Mesenchymal stem cell (in vitro differentiated cells and primary cell): ENCODE data around the gene PLCB1.

Source experiments
- DNase-seq: peaks from one replicate; pipeline ENCODE4 v3.0.0-alpha.2; 2013
- H2AFZ ChIP-seq: one replicate; pipeline ENCODE4 v1.6.1; 2013; ENCODE audit warnings: low read depth, mild to moderate bottlenecking, control low read depth, inconsistent platforms, low read length, moderate library complexity
- H2AK5ac ChIP-seq: 2 replicates; pipeline ENCODE4 v1.6.1; 2013; ENCODE audit warnings: low read length, moderate library complexity, mild to moderate bottlenecking, inconsistent platforms; ENCODE audit not compliant: severe bottlenecking
- H2BK120ac ChIP-seq: one replicate; pipeline ENCODE4 v1.6.1; 2013; ENCODE audit warnings: low read depth, mild to moderate bottlenecking, inconsistent platforms, low read length, moderate library complexity
- H2BK12ac ChIP-seq, 2 experiments: one replicate each; pipeline ENCODE4 v1.6.1; 2013; ENCODE audit warnings: inconsistent platforms in 2 of 2, low read length in 2 of 2, mild to moderate bottlenecking in 2 of 2, moderate library complexity in 2 of 2, control low read depth in 1 of 2
- H2BK15ac ChIP-seq: one replicate; pipeline ENCODE4 v1.6.1; 2013; ENCODE audit warnings: mild to moderate bottlenecking, low read depth, inconsistent platforms; ENCODE audit not compliant: poor library complexity, severe bottlenecking
- H2BK5ac ChIP-seq: 2 replicates; pipeline ENCODE4 v1.6.1; 2013; ENCODE audit warnings: low read depth, mild to moderate bottlenecking, low read length, control low read depth, inconsistent platforms; ENCODE audit not compliant: poor library complexity, severe bottlenecking
- H3K14ac ChIP-seq, 2 experiments: one replicate each; pipeline ENCODE4 v1.6.1; 2013; ENCODE audit warnings: inconsistent platforms in 2 of 2, low read length in 2 of 2, control low read depth in 1 of 2, mild to moderate bottlenecking in 1 of 2, moderate library complexity in 1 of 2
- H3K18ac ChIP-seq, 2 experiments: one replicate each; pipeline ENCODE4 v1.6.1; 2013; ENCODE audit warnings: inconsistent platforms in 2 of 2, low read length in 2 of 2, control low read depth in 1 of 2, low read depth in 1 of 2, mild to moderate bottlenecking in 1 of 2
- H3K23ac ChIP-seq, 2 experiments: one replicate each; pipeline ENCODE4 v1.6.1; 2013; ENCODE audit warnings: inconsistent platforms in 2 of 2, low read length in 2 of 2, mild to moderate bottlenecking in 2 of 2, moderate library complexity in 2 of 2, control low read depth in 1 of 2
- H3K27ac ChIP-seq: 2 replicates; pipeline ENCODE4 v1.5.1; 2013; ENCODE audit warnings: mild to moderate bottlenecking, moderate library complexity, low read length, control low read depth, inconsistent platforms; ENCODE audit not compliant: poor library complexity, severe bottlenecking
- H3K27me3 ChIP-seq, 2 experiments: 2 replicates each; pipeline versions ENCODE4 v1.6.1 to v1.7.0; 2013; ENCODE audit warnings: low read length in 2 of 2, mild to moderate bottlenecking in 2 of 2, moderate library complexity in 2 of 2, control low read depth in 1 of 2, inconsistent platforms in 1 of 2; ENCODE audit not compliant: control insufficient read depth in 1 of 2, insufficient read depth in 1 of 2
- H3K36me3 ChIP-seq, 2 experiments: 2 replicates each; pipeline versions ENCODE4 v1.6.1 to v1.7.0; 2013; ENCODE audit warnings: low read length in 2 of 2, control low read depth in 1 of 2, inconsistent platforms in 1 of 2, low read depth in 1 of 2, mild to moderate bottlenecking in 1 of 2; ENCODE audit not compliant: insufficient read depth in 2 of 2, control insufficient read depth in 1 of 2
- H3K4ac ChIP-seq, 2 experiments: one replicate each; pipeline ENCODE4 v1.6.1; 2013; ENCODE audit warnings: inconsistent platforms in 2 of 2, low read length in 2 of 2, mild to moderate bottlenecking in 2 of 2, moderate library complexity in 2 of 2, control low read depth in 1 of 2, low read depth in 1 of 2
- H3K4me1 ChIP-seq: 2 replicates; pipeline ENCODE4 v1.6.1; 2013; ENCODE audit warnings: low read depth, low read length, control low read depth; ENCODE audit not compliant: control insufficient read depth, insufficient read depth
- H3K4me2 ChIP-seq: 2 replicates; pipeline ENCODE4 v1.6.1; 2013; ENCODE audit warnings: low read length, mild to moderate bottlenecking, inconsistent platforms; ENCODE audit not compliant: poor library complexity, severe bottlenecking
- H3K4me3 ChIP-seq, 2 experiments: 2 replicates each; pipeline versions ENCODE4 v1.5.1 to v1.7.0; 2013; ENCODE audit warnings: low read length in 2 of 2, mild to moderate bottlenecking in 2 of 2, control low read depth in 1 of 2, low read depth in 1 of 2; ENCODE audit not compliant: insufficient read depth in 1 of 2
- H3K79me1 ChIP-seq: replicated peaks from 2 replicates; pipeline ENCODE4 v1.6.1; 2013; ENCODE audit warnings: mild to moderate bottlenecking, control low read depth, low read length, inconsistent platforms; ENCODE audit not compliant: poor library complexity, severe bottlenecking
- H3K9ac ChIP-seq: 2 replicates; pipeline ENCODE4 v1.7.0; 2013; ENCODE audit warnings: mild to moderate bottlenecking, low read length, moderate library complexity
- H3K9me3 ChIP-seq: 2 replicates; pipeline ENCODE4 v1.7.0; 2013; ENCODE audit warnings: mild to moderate bottlenecking, low read length; ENCODE audit not compliant: control insufficient read depth
- H4K8ac ChIP-seq: one replicate; pipeline ENCODE4 v1.6.1; 2013; ENCODE audit warnings: inconsistent platforms, mild to moderate bottlenecking, low read length, moderate library complexity
- H4K91ac ChIP-seq: one replicate; pipeline ENCODE4 v1.6.1; 2013; ENCODE audit warnings: mild to moderate bottlenecking, low read length, inconsistent platforms
- WGBS: methylation state at CpG from one replicate; pipeline ENCODE4 v1.1.7; 2013; ENCODE audit warnings: mixed read lengths; 5-methylcytosine and 5-hydroxymethylcytosine counted together

Gene PLCB1

GRCh38 chr20:8917084-8917483 lies 785.0 kb downstream of the PLCB1 start:
- H2BK12ac ChIP-seq = no peak overlapping the region
- no peaks in the 10 kb centered on the region for H3K4me1 ChIP-seq
- no peak overlapping the region for H2BK120ac ChIP-seq
- no peak overlapping the region for H4K91ac ChIP-seq
- H3K9ac ChIP-seq = no peak overlapping the region
- H3K27me3 ChIP-seq = peaks cover 0 to 4% of the 10 kb centered on the region in 2 experiments
- H3K4me3 ChIP-seq = no peak overlapping the region
- no peak overlapping the region for H3K18ac ChIP-seq
- H2BK15ac ChIP-seq = no peak overlapping the region
- H2AK5ac ChIP-seq = no peak overlapping the region
- no peak overlapping the region for H4K8ac ChIP-seq
- no peak overlapping the region for H3K4ac ChIP-seq
- H3K23ac ChIP-seq = no peak overlapping the region
- peaks cover 5% of the 10 kb centered on the region for H3K9me3 ChIP-seq
- H3K79me1 ChIP-seq = no peaks in the 10 kb centered on the region
- no peak overlapping the region for H2BK5ac ChIP-seq
- peaks cover 0 to 4% of the 10 kb centered on the region in 2 experiments for H3K36me3 ChIP-seq
- H3K27ac ChIP-seq = no peak overlapping the region
- no peak for DNase-seq
- no peak overlapping the region for H2AFZ ChIP-seq
- no peak overlapping the region for H3K4me2 ChIP-seq
- no peak overlapping the region for H3K14ac ChIP-seq

DNA sequence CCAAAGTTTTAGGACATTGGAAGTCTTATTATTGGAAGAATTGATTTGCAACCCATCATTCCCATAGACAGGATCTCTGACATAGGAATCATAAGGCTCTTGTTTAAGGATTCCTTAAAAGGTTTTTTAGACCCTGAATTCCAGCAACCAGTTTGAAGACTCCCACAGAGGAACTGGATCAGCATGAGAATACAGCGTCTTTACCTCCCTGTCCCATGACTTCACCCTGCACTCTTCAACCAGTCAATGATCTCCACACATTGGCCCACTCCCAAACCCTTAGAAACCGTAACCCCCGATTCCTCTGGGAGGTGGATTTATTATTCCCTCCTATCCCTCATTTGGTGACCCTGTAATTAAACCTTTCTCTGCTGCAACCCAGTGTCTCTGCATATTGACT lies 786.1 kb downstream of the PLCB1 start:
- H3K9me3 ChIP-seq = peaks cover 5% of the 10 kb centered on the region
- DNase-seq = no peak
- H3K4ac ChIP-seq = no peak overlapping the region
- H3K27me3 ChIP-seq = peaks cover 0 to 4% of the 10 kb centered on the region in 2 experiments
- no peak overlapping the region for H2BK12ac ChIP-seq
- no peak overlapping the region for H4K8ac ChIP-seq
- H2BK15ac ChIP-seq = no peak overlapping the region
- no peak overlapping the region for H3K27ac ChIP-seq
- H3K4me1 ChIP-seq = no peaks in the 10 kb centered on the region
- H2BK120ac ChIP-seq = no peak overlapping the region
- peaks cover 0 to 4% of the 10 kb centered on the region in 2 experiments for H3K36me3 ChIP-seq
- no peak overlapping the region for H2BK5ac ChIP-seq
- H3K14ac ChIP-seq = no peak overlapping the region
- peak overlapping the region; percentile 38 for H2AK5ac ChIP-seq
- H3K9ac ChIP-seq = no peak overlapping the region
- H3K18ac ChIP-seq = no peak overlapping the region
- 80% methylated on average over 3 of the region's 3 CpGs for WGBS
- H3K23ac ChIP-seq = no peak overlapping the region
- no peak overlapping the region for H3K4me2 ChIP-seq
- no peak overlapping the region for H2AFZ ChIP-seq
- no peak overlapping the region for H3K4me3 ChIP-seq
- H3K79me1 ChIP-seq = no peaks in the 10 kb centered on the region
- H4K91ac ChIP-seq = no peak overlapping the region

DNA sequence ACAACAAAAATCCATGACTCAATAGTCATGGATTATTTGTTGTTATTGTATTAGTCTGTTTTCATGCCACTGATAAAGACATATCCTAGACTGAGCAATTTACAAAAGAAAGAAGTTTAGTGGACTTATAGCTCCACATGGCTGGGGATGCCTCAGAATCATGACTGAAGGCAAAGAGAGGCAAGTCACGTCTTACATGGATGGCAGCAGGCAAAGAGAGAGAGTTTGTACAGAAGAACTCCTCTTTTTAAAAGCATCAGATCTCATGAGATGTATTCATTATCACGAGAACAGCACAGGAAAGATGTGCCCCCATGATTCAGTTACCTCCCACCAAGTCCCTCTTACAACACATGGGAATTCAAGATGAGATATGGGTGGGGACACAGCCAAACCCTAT lies 792.5 kb downstream of the PLCB1 start:
- Histone ChIP-seq H3K4me2 (no peak overlapping the region), H3K36me3 (no peaks in the 10 kb centered on the region), H3K9me3 (no peaks in the 10 kb centered on the region), H3K4ac (no peak overlapping the region), H2BK5ac (no peak overlapping the region), H3K23ac (no peak overlapping the region), H2AFZ (no peak overlapping the region), H3K27ac (no peak overlapping the region), H4K91ac (no peak overlapping the region), H4K8ac (no peak overlapping the region), H3K4me1 (no peaks in the 10 kb centered on the region), H2BK15ac (no peak overlapping the region), H3K4me3 (no peak overlapping the region), H3K18ac (no peak overlapping the region), H2BK120ac (no peak overlapping the region), H2AK5ac (no peak overlapping the region), H3K14ac (no peak overlapping the region), H3K9ac (no peak overlapping the region), H2BK12ac (no peak overlapping the region), H3K27me3 (peaks cover 0 to 22% of the 10 kb centered on the region in 2 experiments), H3K79me1 (no peaks in the 10 kb centered on the region)
- WGBS = 67% methylated on average over 1 of the region's 2 CpGs
- no peak for DNase-seq

DNA sequence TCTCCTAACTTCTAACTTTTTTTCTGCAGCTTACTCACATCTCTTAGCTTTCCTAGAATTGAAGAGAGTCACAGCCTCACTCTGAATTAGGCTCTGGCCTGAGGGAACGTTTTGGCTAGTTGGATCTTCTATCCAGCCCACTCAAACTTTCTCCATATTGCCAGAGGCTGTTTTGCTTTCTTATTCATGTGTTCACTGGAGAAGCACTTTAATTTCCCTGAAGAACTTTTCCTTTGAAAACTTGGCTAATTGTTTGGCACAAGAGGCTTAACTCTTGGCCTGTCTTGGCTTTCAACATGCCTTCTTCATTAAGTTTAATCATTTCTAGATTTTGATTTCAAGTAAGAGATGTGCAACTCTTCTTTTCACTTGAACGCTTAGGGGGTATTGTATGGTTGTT lies 798.7 kb downstream of the PLCB1 start:
- Histone ChIP-seq H3K14ac (no peak overlapping the region), H3K36me3 (no peaks in the 10 kb centered on the region), H3K4ac (no peak overlapping the region), H2AK5ac (no peak overlapping the region), H4K8ac (no peak overlapping the region), H2BK12ac (no peak overlapping the region), H3K4me2 (no peak overlapping the region), H2BK15ac (no peak overlapping the region), H3K23ac (no peak overlapping the region), H2BK120ac (no peak overlapping the region), H3K9ac (no peak overlapping the region), H3K79me1 (no peaks in the 10 kb centered on the region), H3K4me1 (no peaks in the 10 kb centered on the region), H3K18ac (no peak overlapping the region), H2BK5ac (no peak overlapping the region), H3K27ac (no peak overlapping the region), H3K9me3 (no peaks in the 10 kb centered on the region), H3K27me3 (peaks cover 0 to 19% of the 10 kb centered on the region in 2 experiments), H2AFZ (no peak overlapping the region), H4K91ac (no peak overlapping the region), H3K4me3 (no peak overlapping the region)
- no peak for DNase-seq
- WGBS = 77% methylated on average over 2 of the region's 2 CpGs
